Gastroesophageal sphincter (tissue), 2 donors: ENCODE measurements around the gene RAPGEFL1.

Experiments used
- POLR2A ChIP-seq, 2 donors: fragments of 450-650 bp; IDR thresholded peaks; one replicate each; pipeline ENCODE4 v1.6.1; 2017; ENCODE audit warnings: antibody characterized with exemption in 2 of 2, mild to moderate bottlenecking in 2 of 2, moderate library complexity in 1 of 2
- POLR2AphosphoS5 ChIP-seq: sonication (generic); formaldehyde crosslinking; IDR thresholded peaks from one replicate; pipeline ENCODE4 v1.6.1; 2017; ENCODE audit warnings: antibody characterized with exemption

DNA sequence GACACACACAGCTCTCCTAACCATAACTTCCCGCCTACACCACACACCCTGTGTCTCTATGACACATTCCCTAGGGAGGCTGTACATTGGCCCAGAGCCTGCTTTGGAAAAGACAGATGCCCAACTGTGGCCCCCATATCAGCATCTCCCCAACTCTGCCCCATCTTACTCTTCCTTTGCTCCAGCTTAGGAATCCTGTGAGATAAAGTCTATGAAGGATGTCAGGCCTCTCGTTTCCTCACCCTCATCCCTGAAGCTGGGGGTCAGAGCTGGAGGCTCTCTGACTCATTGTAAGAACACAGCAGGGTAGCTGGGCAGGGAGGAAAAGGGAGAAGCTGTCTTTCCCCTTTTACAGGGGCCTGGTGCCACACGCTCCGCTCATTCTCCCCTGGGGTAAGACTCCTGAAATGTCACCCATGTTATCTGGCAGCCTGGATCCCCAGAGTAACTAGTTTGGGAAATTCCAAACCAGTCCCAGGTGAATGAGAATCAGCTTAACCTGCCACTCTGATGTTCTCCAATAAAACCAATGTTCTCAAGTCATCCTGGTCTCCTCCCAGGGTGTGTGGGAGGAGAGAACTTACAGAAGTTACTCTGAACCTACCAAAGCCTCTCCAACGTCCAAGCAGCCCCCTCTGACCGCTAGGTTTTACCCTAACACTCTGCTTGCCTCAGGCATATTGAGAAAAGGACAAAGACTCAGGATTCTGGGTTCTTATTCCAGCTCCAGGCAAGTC lies 2.8 kb downstream of the RAPGEFL1 start:
- no peak for TF ChIP-seq POLR2AphosphoS5
- TF ChIP-seq POLR2A (IDR thresholded peaks at IDR 0.05): no peak
